Caco-2 (cell line): ENCODE results near the gene SGPP2. TPM values are rescaled to one million over a fixed set of nuclear protein-coding genes. Genes with fewer than 3 reads are reported as not detected.

Source experiments
- BruUV-seq: library from RNA; stranded (reverse); fragments of 400-500 nt; replicated peaks from 2 replicates; lab custom pipeline; 2021; lab: Mats Ljungman, UMichigan
- CTCF ChIA-PET: fragments of 300-600 bp; sonication (Branson Sonifier 250); formaldehyde crosslinking; loops from one replicate; lab custom pipeline; 2022; ENCODE audit warnings: antibody characterized with exemption; lab: Charles Lee
- POLR2A ChIA-PET: fragments of 300-600 bp; sonication (Branson Sonifier 250); formaldehyde crosslinking; loops from one replicate; lab custom pipeline; 2022; ENCODE audit warnings: antibody characterized with exemption; lab: Charles Lee
- DNase-seq, 2 experiments: peaks; one replicate each; pipeline versions ENCODE4 v3.0.0 to v3.0.0-alpha.2; 2020 to 2022
- H3K27me3 ChIP-seq: replicated peaks from 2 replicates; pipeline ENCODE4 v1.6.0; 2011; ENCODE audit warnings: low read length; ENCODE audit not compliant: control insufficient read depth, insufficient read depth
- H3K36me3 ChIP-seq: 2 replicates; pipeline ENCODE4 v1.5.1; 2011; ENCODE audit warnings: low read length; ENCODE audit not compliant: control insufficient read depth, insufficient read depth
- H3K4me1 ChIP-seq: fragments of 250-450 bp; sonication (Bioruptor Pico); 2 replicates; pipeline ENCODE4 v1.5.1; 2020; ENCODE audit warnings: mild to moderate bottlenecking
- H3K4me3 ChIP-seq: 2 replicates; pipeline ENCODE4 v1.5.1; 2011; ENCODE audit warnings: low read depth, mild to moderate bottlenecking, control low read depth, low read length
- H3K9me3 ChIP-seq: fragments of 250-450 bp; sonication (Bioruptor Pico); 2 replicates; pipeline ENCODE4 v1.5.1; 2020; ENCODE audit warnings: mild to moderate bottlenecking, moderate library complexity
- H3K27ac Mint-ChIP-seq: one replicate; pipeline ENCODE4 v1.8.0; 2022; ENCODE audit warnings: mixed read lengths; ENCODE audit not compliant: unreplicated experiment
- H3K27me3 Mint-ChIP-seq: one replicate; pipeline ENCODE4 v1.8.0; 2022; ENCODE audit warnings: mixed read lengths; ENCODE audit not compliant: insufficient read depth, unreplicated experiment
- H3K36me3 Mint-ChIP-seq: one replicate; pipeline ENCODE4 v1.8.0; 2022; ENCODE audit warnings: mild to moderate bottlenecking, mixed read lengths; ENCODE audit not compliant: insufficient read depth, unreplicated experiment
- H3K4me1 Mint-ChIP-seq: one replicate; pipeline ENCODE4 v1.8.0; 2022; ENCODE audit warnings: low read depth, mixed read lengths; ENCODE audit not compliant: unreplicated experiment
- H3K4me3 Mint-ChIP-seq: one replicate; pipeline ENCODE4 v1.8.0; 2022; ENCODE audit warnings: mild to moderate bottlenecking, moderate library complexity, mixed read lengths; ENCODE audit not compliant: unreplicated experiment
- H3K9me3 Mint-ChIP-seq: one replicate; pipeline ENCODE4 v1.8.0; 2022; ENCODE audit warnings: mixed read lengths; ENCODE audit not compliant: unreplicated experiment
- CTCF ChIP-seq, 2 experiments: fragments of 200-600 bp in 1 of 2; IDR thresholded peaks; 1 replicate in 1 of 2; 2 replicates in 1 of 2; pipeline versions ENCODE4 v1.5.1 to v1.8.0; 2011 to 2022; ENCODE audit warnings: antibody characterized with exemption in 1 of 2, control low read depth in 1 of 2, inconsistent platforms in 1 of 2, low read depth in 1 of 2, low read length in 1 of 2, mild to moderate bottlenecking in 1 of 2, moderate library complexity in 1 of 2; ENCODE audit not compliant: insufficient read depth in 1 of 2, severe bottlenecking in 1 of 2, unreplicated experiment in 1 of 2
- intact Hi-C: fragments of 100-400 bp; cut with micrococcal nuclease; formaldehyde crosslinking; loops from one replicate; pipeline ENCODE4 v1.10.0; 2022; ENCODE audit not compliant: unreplicated experiment
- total RNA-seq: library from RNA; stranded (reverse); gene quantifications from 2 replicates; pipeline ENCODE4 v1.2.3, GENCODE V29; 2022

The SGPP2 gene
- total RNA-seq, 1 experiment from 2014 or later = not detected

- intact Hi-C loops = no loop called here
These were observed 44.0 kb downstream of the SGPP2 start for GRCh38 chr2:222468346-222468745.

GRCh38 chr2:222470802-222471468 lies 46.6 kb downstream of the SGPP2 start:
- CTCF ChIA-PET = no interaction called here
- Histone ChIP-seq H3K4me1 (no peaks in the 10 kb centered on the region), H3K4me3 (no peak overlapping the region), H3K9me3 (no peaks in the 10 kb centered on the region; the same call in 1 of the 2 replicates), H3K27me3 (no peaks in the 10 kb centered on the region), H3K36me3 (no peaks in the 10 kb centered on the region)
- BruUV-seq = no TSS peak
- Mint-ChIP-seq H3K27ac (no peak overlapping the region), H3K4me3 (no peak overlapping the region), H3K4me1 (no peaks in the 10 kb centered on the region), H3K36me3 (no peaks in the 10 kb centered on the region), H3K9me3 (no peaks in the 10 kb centered on the region), H3K27me3 (peaks cover 19% of the 10 kb centered on the region)
- no peak for TF ChIP-seq CTCF (IDR thresholded peaks at IDR 0.05; ENCODE audit: insufficient read depth in 1 of 2, low read depth in 1 of 2, low read length in 1 of 2, severe bottlenecking in 1 of 2, unreplicated experiment in 1 of 2)
- no peak for DNase-seq
- intact Hi-C loops = no loop called here
- POLR2A ChIA-PET = no interaction called here

More at GRCh38 chr2:222468346-222468745, 44.0 kb downstream of the SGPP2 start:
- no peaks in the 10 kb centered on the region; the same call in 1 of the 2 replicates for H3K9me3 ChIP-seq
- peaks cover 22% of the 10 kb centered on the region for H3K27me3 Mint-ChIP-seq
- TF ChIP-seq CTCF (IDR thresholded peaks at IDR 0.05; ENCODE audit: insufficient read depth in 1 of 2, low read depth in 1 of 2, low read length in 1 of 2, severe bottlenecking in 1 of 2, unreplicated experiment in 1 of 2) = no peak
- BruUV-seq = no TSS peak
- H3K4me3 ChIP-seq = no peak overlapping the region
- no peaks in the 10 kb centered on the region for H3K36me3 ChIP-seq
- no peaks in the 10 kb centered on the region for H3K4me1 ChIP-seq
- no peaks in the 10 kb centered on the region for H3K36me3 Mint-ChIP-seq
- H3K27ac Mint-ChIP-seq = no peak overlapping the region
- no peak overlapping the region for H3K4me3 Mint-ChIP-seq
- no peak for DNase-seq
- ChIA-PET POLR2A (no interaction called here), CTCF (no interaction called here)
- H3K9me3 Mint-ChIP-seq = no peaks in the 10 kb centered on the region
- H3K27me3 ChIP-seq = no peaks in the 10 kb centered on the region
- H3K4me1 Mint-ChIP-seq = no peaks in the 10 kb centered on the region

GRCh38 chr2:222477962-222478608 lies 53.7 kb downstream of the SGPP2 start:
- Mint-ChIP-seq H3K27ac (no peak overlapping the region), H3K4me1 (no peaks in the 10 kb centered on the region), H3K4me3 (no peak overlapping the region), H3K27me3 (peaks cover 3% of the 10 kb centered on the region), H3K36me3 (no peaks in the 10 kb centered on the region), H3K9me3 (no peaks in the 10 kb centered on the region)
- Histone ChIP-seq H3K4me1 (no peaks in the 10 kb centered on the region), H3K36me3 (no peaks in the 10 kb centered on the region), H3K27me3 (no peaks in the 10 kb centered on the region), H3K4me3 (no peak overlapping the region), H3K9me3 (no peaks in the 10 kb centered on the region)
- TF ChIP-seq CTCF (IDR thresholded peaks at IDR 0.05; ENCODE audit: insufficient read depth in 1 of 2, low read depth in 1 of 2, low read length in 1 of 2, severe bottlenecking in 1 of 2, unreplicated experiment in 1 of 2) = no peak
- CTCF ChIA-PET = no interaction called here
- no TSS peak for BruUV-seq
- intact Hi-C loops = no loop called here
- no peak for DNase-seq
- POLR2A ChIA-PET = no interaction called here
